Stimulated activated naive CD8-positive, alpha-beta T cell treated with anti-CD3 and anti-CD28 coated beads, Interleukin-15, Interleukin-2, amounts not matched to agents 100 U/mL and 50 U/mL, for 24 hours (primary cell): ENCODE measurements around the gene CPNE9.

Experiments used
- ATAC-seq: fragments of 150-1000 bp; cut with Tn5 transposase; one replicate; pipeline ENCODE4 v1.10.0; 2021
- DNase-seq: peaks from one replicate; pipeline ENCODE4 v3.0.0; 2021

Gene CPNE9

GRCh38 chr3:9686703-9687102 lies 16.9 kb upstream of the CPNE9 start:
- no peak for DNase-seq
- ATAC-seq: no peak

- ATAC-seq (no peak), DNase-seq (no peak)
These were observed 16.1 kb upstream of the CPNE9 start for GRCh38 chr3:9687514-9687913.

- ATAC-seq (no peak), DNase-seq (no peak)
These were observed 14.7 kb upstream of the CPNE9 start for GRCh38 chr3:9688961-9689360.

- ATAC-seq: no peak
These were observed 13.9 kb upstream of the CPNE9 start for GRCh38 chr3:9689757-9690156.

GRCh38 chr3:9690451-9691450 lies 12.9 kb upstream of the CPNE9 start:
- ATAC-seq (no peak), DNase-seq (peak; percentile 7)

More at GRCh38 chr3:9689757-9690156, 13.9 kb upstream of the CPNE9 start:
- no peak for DNase-seq

- ATAC-seq (no peak), DNase-seq (no peak)
These were observed 12.0 kb upstream of the CPNE9 start for GRCh38 chr3:9691636-9692035.

- DNase-seq (no peak), ATAC-seq (no peak)
These were observed 11.2 kb upstream of the CPNE9 start for GRCh38 chr3:9692416-9692815.

- DNase-seq (no peak), ATAC-seq (no peak)
These were observed 8.3 kb upstream of the CPNE9 start for GRCh38 chr3:9695345-9695744.

- DNase-seq: no peak
- no peak for ATAC-seq
These were observed 7.9 kb upstream of the CPNE9 start for GRCh38 chr3:9695746-9696145.

- DNase-seq (no peak), ATAC-seq (no peak)
These were observed 7.0 kb upstream of the CPNE9 start for GRCh38 chr3:9696480-9697220.

- DNase-seq (no peak), ATAC-seq (no peak)
These were observed 5.7 kb upstream of the CPNE9 start for GRCh38 chr3:9697892-9698291.

- DNase-seq (no peak), ATAC-seq (no peak)
These were observed 5.3 kb upstream of the CPNE9 start for GRCh38 chr3:9698293-9698692.

- ATAC-seq (no peak), DNase-seq (no peak)
These were observed 3.1 kb upstream of the CPNE9 start for GRCh38 chr3:9700536-9700935.

GRCh38 chr3:9701006-9701405 lies 2.6 kb upstream of the CPNE9 start:
- no peak for ATAC-seq
- no peak for DNase-seq

- DNase-seq: no peak
- ATAC-seq: no peak
These were observed 1.9 kb upstream of the CPNE9 start for GRCh38 chr3:9701711-9702110.

- no peak for ATAC-seq
- no peak for DNase-seq
These were observed 393 bp upstream of the CPNE9 start for GRCh38 chr3:9703240-9703639.

- DNase-seq (peak; percentile 37), ATAC-seq (no peak)
These were observed 1.0 kb downstream of the CPNE9 start for GRCh38 chr3:9704347-9705322.

GRCh38 chr3:9710174-9710739 lies 6.6 kb downstream of the CPNE9 start:
- DNase-seq (no peak), ATAC-seq (no peak)

GRCh38 chr3:9712415-9712814 lies 8.8 kb downstream of the CPNE9 start:
- ATAC-seq (no peak), DNase-seq (no peak)

- DNase-seq: no peak
- no peak for ATAC-seq
These were observed 9.5 kb downstream of the CPNE9 start for GRCh38 chr3:9713142-9713541.

GRCh38 chr3:9715136-9715535 lies 11.5 kb downstream of the CPNE9 start:
- ATAC-seq: no peak
- DNase-seq: no peak
